Neutrophil (primary cell): Measurements from ENCODE around the gene RNF220.

Experiments
- H3K27ac ChIP-seq: fragments of 200-600 bp; sonication (generic); 2 replicates; pipeline ENCODE4 v1.5.1; 2016; ENCODE audit warnings: mild to moderate bottlenecking, moderate library complexity
- H3K27me3 ChIP-seq: fragments of 200-600 bp; sonication (generic); 2 replicates; pipeline ENCODE4 v1.6.0; 2016; ENCODE audit warnings: mild to moderate bottlenecking
- H3K36me3 ChIP-seq: fragments of 200-600 bp; sonication (generic); 2 replicates; pipeline ENCODE4 v1.5.1; 2017
- H3K4me1 ChIP-seq, 2 experiments: fragments of 200-600 bp in 1 of 2; sonication (generic) in 1 of 2; 1 replicate in 1 of 2; 2 replicates in 1 of 2; pipeline versions ENCODE4 v1.5.1 to v1.6.1; 2013 to 2016; ENCODE audit warnings: low read depth in 1 of 2, low read length in 1 of 2, mild to moderate bottlenecking in 1 of 2, moderate library complexity in 1 of 2; ENCODE audit not compliant: control insufficient read depth in 1 of 2, insufficient read depth in 1 of 2
- H3K4me3 ChIP-seq, 2 experiments: fragments of 200-600 bp in 1 of 2; sonication (generic) in 1 of 2; 1 replicate in 1 of 2; 2 replicates in 1 of 2; pipeline ENCODE4 v1.5.1; 2013 to 2016; ENCODE audit warnings: low read depth in 1 of 2, low read length in 1 of 2, mild to moderate bottlenecking in 1 of 2, moderate library complexity in 1 of 2
- H3K9me3 ChIP-seq: fragments of 200-600 bp; sonication (generic); 2 replicates; pipeline ENCODE4 v1.5.1; 2016
- CTCF ChIP-seq: fragments of 200-600 bp; sonication (generic); IDR thresholded peaks from 2 replicates; pipeline ENCODE4 v1.5.1; 2016; ENCODE audit warnings: antibody characterized with exemption

Gene RNF220

DNA sequence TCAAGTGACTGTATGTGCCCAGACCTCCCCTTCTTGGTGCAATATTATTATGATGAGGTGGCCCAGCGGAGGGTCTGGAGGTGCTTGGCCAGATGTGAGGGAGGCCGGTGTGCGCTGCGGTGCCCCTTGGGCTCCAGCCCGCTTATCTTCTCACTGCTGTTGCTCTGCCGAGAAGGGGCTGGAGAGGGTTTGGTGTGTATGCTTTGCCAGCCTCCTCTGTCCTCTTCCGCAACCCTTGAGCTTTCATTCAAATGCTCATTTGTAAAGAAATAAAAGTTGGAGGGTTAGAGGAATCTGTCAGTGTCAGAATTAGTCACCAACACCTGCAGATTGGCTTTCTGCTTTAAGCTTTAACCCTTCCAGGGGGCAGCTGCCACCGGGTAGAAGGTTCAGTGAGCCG, 19.7 kb downstream of the RNF220 start:
- Histone ChIP-seq H3K4me3 (no peak overlapping the region), H3K9me3 (no peaks in the 10 kb centered on the region), H3K27me3 (peaks cover 9% of the 10 kb centered on the region), H3K36me3 (no peaks in the 10 kb centered on the region), H3K27ac (no peak overlapping the region), H3K4me1 (peaks cover 9 to 35% of the 10 kb centered on the region in 2 experiments)
- no peak for TF ChIP-seq CTCF

GRCh38 chr1:44425341-44426082, 20.5 kb downstream of the RNF220 start:
- Histone ChIP-seq H3K36me3 (no peaks in the 10 kb centered on the region), H3K27me3 (peaks cover 5% of the 10 kb centered on the region), H3K4me3 (no peak overlapping the region), H3K4me1 (peaks cover 9 to 36% of the 10 kb centered on the region in 2 experiments), H3K9me3 (no peaks in the 10 kb centered on the region), H3K27ac (no peak overlapping the region)
- TF ChIP-seq CTCF: no peak

DNA sequence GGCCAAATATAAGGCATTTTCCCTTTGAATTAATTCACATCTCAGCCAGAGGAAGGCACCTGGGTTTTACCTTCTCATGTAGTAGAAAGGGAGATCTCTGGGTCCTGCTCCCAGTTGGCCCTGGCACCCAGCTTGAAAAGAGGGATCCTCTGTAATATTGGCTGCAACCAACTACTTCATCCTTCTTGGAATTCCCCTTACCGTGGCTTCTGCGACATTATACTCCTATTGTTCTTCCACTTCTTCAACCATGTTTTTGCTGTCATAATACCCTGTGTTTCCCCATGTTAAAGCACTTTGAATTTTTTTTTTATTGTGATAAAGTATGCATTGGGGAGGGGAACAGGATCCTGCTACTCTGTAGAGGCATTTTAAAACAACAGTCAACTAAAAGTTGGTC, 26.8 kb downstream of the RNF220 start:
- H3K4me1 ChIP-seq: peaks cover 0 to 24% of the 10 kb centered on the region in 2 experiments
- no peaks in the 10 kb centered on the region for H3K27me3 ChIP-seq
- no peak for TF ChIP-seq CTCF
- H3K36me3 ChIP-seq: no peaks in the 10 kb centered on the region
- no peaks in the 10 kb centered on the region for H3K9me3 ChIP-seq
- H3K27ac ChIP-seq: no peak overlapping the region
- H3K4me3 ChIP-seq: no peak overlapping the region

DNA sequence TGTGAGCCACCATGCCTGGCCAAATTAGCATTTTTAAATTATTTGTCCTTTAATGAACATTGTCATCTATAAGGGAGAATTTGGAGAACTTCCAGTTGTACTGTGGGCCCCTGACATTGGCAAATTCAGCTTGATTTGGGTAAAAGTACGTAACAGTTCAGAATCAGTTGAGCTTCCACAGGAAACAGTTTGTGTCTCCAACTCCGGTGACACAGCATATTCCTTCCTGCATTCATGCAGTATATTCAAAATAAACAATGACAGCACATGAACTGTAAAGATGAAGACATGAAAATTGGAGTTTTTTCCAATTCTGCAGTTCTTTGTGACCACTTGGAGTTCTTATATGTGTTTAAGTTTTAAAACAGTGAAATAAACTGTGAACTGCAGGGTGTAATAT, 28.2 kb downstream of the RNF220 start:
- TF ChIP-seq CTCF: no peak
- peaks cover 0 to 24% of the 10 kb centered on the region in 2 experiments for H3K4me1 ChIP-seq
- no peaks in the 10 kb centered on the region for H3K9me3 ChIP-seq
- H3K4me3 ChIP-seq: no peak overlapping the region
- no peaks in the 10 kb centered on the region for H3K27me3 ChIP-seq
- H3K27ac ChIP-seq: peak overlapping the region; percentile 74
- H3K36me3 ChIP-seq: no peaks in the 10 kb centered on the region

DNA sequence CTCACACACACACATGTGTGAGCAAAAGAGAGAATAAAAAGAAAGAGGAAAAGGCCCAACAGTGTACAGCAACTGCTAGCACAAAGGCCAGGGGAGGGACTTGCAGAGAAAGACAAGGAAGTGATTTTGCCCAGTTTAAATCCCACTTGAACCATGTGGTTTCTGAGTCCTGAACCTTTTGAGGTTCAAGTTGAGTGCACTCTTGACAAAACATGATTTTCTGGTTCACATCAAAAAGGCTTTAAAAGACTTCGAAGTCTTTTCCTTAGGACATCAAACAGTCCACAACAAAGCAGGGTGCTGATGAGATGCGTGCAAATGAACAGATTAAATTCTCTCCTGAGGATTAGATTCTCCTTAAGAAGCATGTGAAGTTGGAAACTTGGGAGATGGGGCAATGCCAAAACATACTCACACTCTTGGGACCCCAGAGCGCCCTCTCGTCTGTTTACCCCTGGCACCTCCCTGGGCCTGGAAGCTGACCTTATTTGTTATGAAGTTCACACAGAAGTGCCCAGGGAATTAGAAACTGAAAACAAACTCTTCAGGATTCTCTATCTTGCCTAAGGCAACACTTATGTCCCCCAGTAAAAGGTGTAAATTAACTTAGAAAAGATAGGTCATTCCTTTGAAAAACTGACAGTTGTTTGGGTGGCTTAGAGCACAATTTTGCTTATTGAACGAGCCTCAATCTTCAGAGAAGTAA, 31.5 kb downstream of the RNF220 start:
- Histone ChIP-seq H3K27ac (peak overlapping the region; percentile 26), H3K4me3 (no peak overlapping the region), H3K9me3 (no peaks in the 10 kb centered on the region), H3K4me1 (peaks cover 0 to 13% of the 10 kb centered on the region in 2 experiments), H3K27me3 (no peaks in the 10 kb centered on the region), H3K36me3 (no peaks in the 10 kb centered on the region)
- no peak for TF ChIP-seq CTCF
